Activated CD4-positive, alpha-beta T cell treated with anti-CD3 and anti-CD28 coated beads, Interleukin-2, amount 10 ng/mL, durations not matched to agents 24 days and 14 days (primary cell): ENCODE results near the gene TMEM98. TPM values are rescaled to one million over a fixed set of nuclear protein-coding genes. Genes with fewer than 3 reads are reported as not detected.

ENCODE experiments used
- DNase-seq: peaks from one replicate; pipeline ENCODE4 v3.0.0; 2022
- H3K27ac Mint-ChIP-seq: one replicate; pipeline ENCODE4 v1.8.0; 2022; ENCODE audit warnings: mild to moderate bottlenecking, mixed read lengths
- H3K27me3 Mint-ChIP-seq: one replicate; pipeline ENCODE4 v1.8.0; 2022; ENCODE audit warnings: mixed read lengths
- H3K36me3 Mint-ChIP-seq: one replicate; pipeline ENCODE4 v1.8.0; 2022; ENCODE audit warnings: low read depth, mild to moderate bottlenecking, mixed read lengths
- H3K4me1 Mint-ChIP-seq: one replicate; pipeline ENCODE4 v1.8.0; 2021; ENCODE audit warnings: mixed read lengths
- H3K4me3 Mint-ChIP-seq: one replicate; pipeline ENCODE4 v1.8.0; 2022; ENCODE audit warnings: mild to moderate bottlenecking, moderate library complexity, mixed read lengths
- H3K9me3 Mint-ChIP-seq: one replicate; pipeline ENCODE4 v1.8.0; 2021; ENCODE audit warnings: mixed read lengths
- intact Hi-C: fragments of 100-400 bp; cut with micrococcal nuclease; formaldehyde crosslinking; loops from one replicate; pipeline ENCODE4 v1.15.1; 2023
- total RNA-seq: library from RNA; stranded (reverse); gene quantifications from 2 replicates; pipeline ENCODE4 v1.2.3, GENCODE V29; 2022

Gene TMEM98
- total RNA-seq, 1 donor from 2014 or later = 0.82 TPM

DNA sequence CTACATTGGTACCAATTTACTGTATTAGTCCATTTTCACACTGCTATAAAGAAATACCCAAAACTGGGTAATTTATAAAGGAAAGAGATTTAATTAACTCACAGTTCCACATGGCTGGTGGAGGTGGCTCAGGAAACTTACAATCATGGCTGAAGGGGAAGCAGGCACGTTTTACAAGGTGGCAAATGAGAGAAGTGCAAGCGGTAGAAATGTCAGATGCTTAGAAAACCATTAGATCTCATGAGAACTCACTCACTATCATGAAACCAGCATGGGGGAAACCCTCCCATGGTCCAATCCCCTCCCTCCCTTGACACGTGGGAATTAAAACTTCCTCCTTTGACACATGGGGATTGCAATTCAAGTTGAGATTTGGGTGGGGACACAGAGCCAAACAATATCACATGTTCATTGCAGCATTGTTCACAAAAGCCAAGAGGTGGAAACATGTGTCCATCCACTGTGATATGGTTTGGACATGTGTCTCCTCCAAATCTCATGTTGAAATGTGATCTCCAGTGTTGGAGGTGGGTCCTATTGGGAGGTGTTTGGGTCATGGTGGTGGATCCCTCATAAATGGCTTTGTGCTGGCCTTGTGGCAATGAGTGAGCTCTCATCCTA, 60.6 kb downstream of the TMEM98 start:
- Mint-ChIP-seq H3K36me3 (no peaks in the 10 kb centered on the region), H3K27ac (no peak overlapping the region), H3K27me3 (peaks cover 5% of the 10 kb centered on the region), H3K9me3 (peaks cover 7% of the 10 kb centered on the region), H3K4me3 (no peak overlapping the region), H3K4me1 (no peaks in the 10 kb centered on the region)
- intact Hi-C loops = no loop called here
- no peak for DNase-seq

DNA sequence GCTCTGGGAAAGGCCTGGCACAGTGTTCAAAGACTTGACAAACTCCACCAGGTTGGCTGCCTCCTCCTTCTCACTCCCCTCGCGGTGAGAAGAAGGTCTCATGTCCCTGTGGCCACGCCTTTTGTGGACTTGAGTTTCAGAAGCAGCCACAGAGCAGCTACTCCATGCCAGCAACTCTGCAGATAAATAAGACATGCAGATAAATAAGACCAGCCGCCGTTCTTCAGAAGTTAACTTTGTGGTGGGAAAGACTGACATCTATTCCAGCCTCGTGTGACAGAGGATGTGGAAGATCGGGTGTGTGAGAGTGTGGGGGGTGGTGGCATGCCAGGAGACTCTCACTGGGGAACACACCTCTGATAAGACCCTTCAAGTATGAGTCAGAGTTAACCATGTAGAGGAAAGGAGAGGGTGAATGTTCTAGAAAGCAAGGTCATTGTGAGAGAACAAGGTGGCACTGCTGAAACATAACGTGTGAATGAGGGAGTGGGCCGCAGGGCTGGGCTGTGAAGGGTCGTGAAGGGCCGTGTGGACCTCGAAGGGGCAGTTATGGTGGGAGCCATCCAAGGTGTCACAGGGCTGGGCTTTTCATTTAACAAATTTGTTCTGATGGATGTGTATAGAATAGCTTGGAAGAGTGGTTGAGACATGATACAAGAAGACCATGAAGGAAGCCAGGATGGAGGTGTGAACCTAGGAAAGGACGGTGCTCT, 64.5 kb downstream of the TMEM98 start:
- no peaks in the 10 kb centered on the region for H3K27me3 Mint-ChIP-seq
- H3K4me3 Mint-ChIP-seq = no peak overlapping the region
- intact Hi-C loops = no loop called here
- no peaks in the 10 kb centered on the region for H3K36me3 Mint-ChIP-seq
- no peak for DNase-seq
- peaks cover 7% of the 10 kb centered on the region for H3K9me3 Mint-ChIP-seq
- no peaks in the 10 kb centered on the region for H3K4me1 Mint-ChIP-seq
- H3K27ac Mint-ChIP-seq = no peak overlapping the region

DNA sequence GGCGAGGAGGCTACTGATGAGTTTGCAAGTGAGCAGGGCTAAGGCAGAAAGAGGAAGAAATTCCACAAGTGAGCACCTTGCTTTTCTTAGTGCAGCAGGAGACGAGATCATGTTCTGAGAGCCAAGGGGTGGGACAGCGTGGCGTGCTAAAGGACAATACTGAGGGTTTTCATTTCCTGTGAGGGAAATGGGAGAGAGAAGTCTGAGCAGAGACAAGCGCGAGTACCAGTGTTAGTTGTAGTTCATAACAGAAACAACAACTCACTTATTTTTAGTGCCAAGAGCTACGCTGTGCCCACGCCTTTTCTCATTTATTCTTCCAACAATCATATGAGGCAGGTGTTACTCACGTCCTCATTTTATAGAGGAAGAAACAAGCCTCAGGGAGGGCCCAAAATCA, 66.0 kb downstream of the TMEM98 start:
- no peak for DNase-seq
- Mint-ChIP-seq H3K4me3 (no peak overlapping the region), H3K27me3 (peaks cover 8% of the 10 kb centered on the region), H3K27ac (no peak overlapping the region), H3K4me1 (peaks cover 4% of the 10 kb centered on the region), H3K36me3 (no peaks in the 10 kb centered on the region), H3K9me3 (peaks cover 2% of the 10 kb centered on the region)
- intact Hi-C loops = no loop called here

Other genes starting within 250 kb of the TMEM98 start
- gene MYO1D, start 51.0 kb upstream of the TMEM98 start, total RNA-seq = 12.4 and 12.9 TPM in 2 replicates
- not detected in 2 replicates for gene SPACA3, start 63.7 kb downstream of the TMEM98 start, total RNA-seq